Central memory CD4-positive, alpha-beta T cell (primary cell): Measurements from ENCODE around the gene HLA-DRB5.
"Not testable (repeated sequence)": the region's sequence is repeated elsewhere in the genome, so short reads cannot be mapped to it uniquely, and the experiment has no call there.

Experiments used
- DNase-seq: peaks from one replicate; pipeline ENCODE4 v3.0.0; 2022
- total RNA-seq, 3 experiments: gene quantifications; one replicate each; lab custom pipeline; 2026; lab: John Stamatoyannopoulos, UW

HLA-DRB5 gene
- total RNA-seq: 0.22 to 1.7 (median 0.25) reads per million in 3 experiments

- no peak for DNase-seq
These were observed at the start of gene HLA-DRB5 for GRCh38 chr6:32529697-32530430. TSS of gene HLA-DRB5 (minus strand) at chr6:32530287. CDS start at chr6:32530224, 63 bp downstream.

- no peak for DNase-seq
These were observed 48.9 kb upstream of the HLA-DRB5 start for GRCh38 chr6:32578962-32579361.

DNA sequence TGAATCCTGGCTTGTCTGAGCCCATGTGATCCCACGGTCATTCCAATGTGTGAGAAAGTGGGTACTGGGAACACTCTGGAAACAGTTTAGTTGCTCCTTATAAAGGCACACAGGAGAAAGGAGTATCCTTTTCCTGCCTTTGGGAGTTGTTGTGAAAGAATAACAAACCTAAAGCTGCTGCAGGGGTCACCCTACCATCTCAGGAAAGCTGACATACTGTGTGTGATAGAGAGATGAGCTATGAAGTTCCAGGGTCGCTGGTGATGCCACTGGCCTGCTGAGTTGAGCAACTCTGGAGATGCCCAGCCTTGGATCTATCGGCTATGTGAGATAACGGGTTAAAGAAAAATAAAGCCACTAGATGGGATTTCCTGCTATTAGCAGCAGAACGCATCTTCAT is 47.4 kb upstream of the HLA-DRB5 start:
- DNase-seq: not testable (repeated sequence)

- DNase-seq: no peak
These were observed 46.2 kb upstream of the HLA-DRB5 start for GRCh38 chr6:32576250-32576649.

DNA sequence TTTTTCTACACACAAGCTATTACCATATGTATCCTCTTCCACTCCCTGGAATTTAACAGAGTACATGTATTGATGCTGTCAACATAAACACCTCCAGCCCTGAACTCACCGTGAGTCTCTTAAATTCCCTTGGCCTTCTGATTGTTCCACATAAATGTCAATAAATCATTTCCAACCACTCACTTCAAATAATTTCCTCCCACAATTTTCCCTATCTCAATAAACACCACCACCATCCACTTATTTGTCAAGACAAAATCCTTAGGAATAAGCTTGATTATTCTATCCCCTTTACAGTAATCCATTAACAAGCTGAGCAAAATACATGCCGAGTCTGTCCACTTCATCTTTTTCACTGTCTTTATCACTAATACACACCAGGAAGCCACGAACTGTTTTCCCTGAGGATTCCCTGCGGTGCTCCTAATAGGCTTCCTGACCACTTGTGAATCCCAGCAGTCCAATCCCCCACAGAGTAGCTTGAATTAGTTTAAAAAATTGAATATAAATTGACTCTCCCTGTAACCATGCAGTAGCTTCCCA is 40.3 kb upstream of the HLA-DRB5 start:
- no peak for DNase-seq

DNA sequence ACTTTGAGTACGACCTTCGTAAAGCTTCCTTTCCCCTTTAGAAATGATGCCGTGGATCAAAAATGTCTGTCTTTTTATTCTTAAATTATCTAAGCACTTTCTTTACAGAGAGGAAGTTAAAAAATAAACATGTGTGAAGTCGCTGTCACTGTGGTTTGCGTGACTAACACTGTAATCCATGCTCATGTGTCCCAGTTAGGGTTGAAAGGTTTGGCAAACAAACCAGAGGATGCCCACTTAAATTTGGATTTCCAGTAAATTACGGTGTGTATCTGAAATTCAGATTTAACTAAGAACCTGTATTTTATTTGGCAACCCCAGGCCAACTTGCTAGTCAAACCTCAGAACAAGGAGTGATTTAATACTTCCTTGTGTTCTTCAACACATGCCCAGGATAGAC is 38.5 kb upstream of the HLA-DRB5 start:
- no peak for DNase-seq

DNA sequence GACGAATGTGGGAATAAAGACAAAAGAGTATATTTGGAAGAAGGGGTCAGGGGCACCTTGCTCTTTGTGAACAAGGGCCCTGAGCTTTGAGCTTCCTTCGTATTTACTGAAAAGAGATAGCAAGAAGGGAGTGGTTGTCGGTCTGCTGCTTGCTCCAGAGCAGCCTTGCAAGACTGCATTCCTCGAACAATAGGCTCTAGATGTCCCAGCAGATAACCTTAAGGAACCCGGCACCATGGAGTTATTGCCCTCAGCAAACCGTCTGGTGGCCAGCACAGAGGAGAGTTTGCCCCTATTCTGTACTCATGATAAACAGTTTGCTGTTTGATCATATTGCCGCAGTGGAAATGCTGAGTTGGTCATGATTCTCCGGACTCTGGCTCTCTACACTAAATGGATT is 36.9 kb upstream of the HLA-DRB5 start:
- DNase-seq: no peak

- DNase-seq: no peak
These were observed 35.4 kb upstream of the HLA-DRB5 start for GRCh38 chr6:32565511-32565910.

DNA sequence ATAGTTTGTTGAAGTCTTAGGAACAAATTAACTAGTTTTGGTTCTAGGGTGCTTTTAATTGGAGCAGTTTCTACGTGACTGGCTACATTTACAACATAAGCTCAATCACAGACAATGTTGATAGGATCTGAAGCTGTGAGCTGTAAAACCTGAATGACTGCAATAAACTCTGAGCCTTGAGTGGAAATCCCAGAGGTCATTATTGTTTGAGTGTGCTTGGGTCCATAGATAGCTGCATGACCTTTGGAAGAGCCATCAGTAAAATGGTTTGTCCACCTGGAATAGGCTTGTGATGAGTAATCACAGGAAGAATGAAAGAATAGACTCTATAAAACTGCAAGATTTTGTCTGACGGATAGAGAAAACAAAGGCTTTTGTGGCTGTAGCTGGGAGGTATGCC is 32.9 kb upstream of the HLA-DRB5 start:
- DNase-seq: no peak

- DNase-seq: no peak
These were observed 29.7 kb upstream of the HLA-DRB5 start for GRCh38 chr6:32559747-32560146.

- DNase-seq: no peak
These were observed 28.5 kb upstream of the HLA-DRB5 start for GRCh38 chr6:32558426-32559057.

- DNase-seq: no peak
These were observed 24.3 kb upstream of the HLA-DRB5 start for GRCh38 chr6:32554116-32554965.

DNA sequence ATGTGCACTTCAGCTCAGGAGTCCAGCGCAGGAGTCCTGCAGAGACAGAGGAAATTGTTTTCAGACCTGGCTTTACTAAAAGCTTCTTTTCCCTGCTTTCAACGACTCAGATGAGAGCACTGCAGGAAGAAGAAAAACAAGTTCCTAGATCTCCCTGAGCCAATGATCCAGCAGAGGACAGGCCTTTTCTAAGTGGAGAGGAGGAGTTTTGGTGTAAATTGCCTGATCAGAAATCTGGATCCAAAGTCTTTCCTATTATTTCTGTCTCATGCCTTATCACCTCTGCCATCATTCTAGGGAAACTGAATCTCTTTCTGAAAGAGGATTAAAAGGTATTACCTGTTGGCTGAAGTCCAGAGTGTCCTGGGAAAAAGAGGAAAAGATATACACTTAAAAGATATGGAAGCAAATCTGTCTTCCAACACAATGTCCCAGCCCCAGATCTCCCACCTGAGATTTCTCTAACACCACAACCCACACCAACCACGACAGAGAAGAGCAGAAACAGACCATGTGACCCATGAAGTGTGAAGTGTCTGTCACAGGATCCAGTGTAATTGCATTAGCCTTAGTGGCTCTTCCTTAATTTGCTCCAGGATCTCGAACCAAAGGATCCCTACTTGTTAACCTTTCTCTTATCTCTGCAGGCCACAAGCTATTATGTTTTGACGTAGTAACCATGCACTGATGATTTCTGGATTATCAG is 23.1 kb upstream of the HLA-DRB5 start:
- no peak for DNase-seq

DNA sequence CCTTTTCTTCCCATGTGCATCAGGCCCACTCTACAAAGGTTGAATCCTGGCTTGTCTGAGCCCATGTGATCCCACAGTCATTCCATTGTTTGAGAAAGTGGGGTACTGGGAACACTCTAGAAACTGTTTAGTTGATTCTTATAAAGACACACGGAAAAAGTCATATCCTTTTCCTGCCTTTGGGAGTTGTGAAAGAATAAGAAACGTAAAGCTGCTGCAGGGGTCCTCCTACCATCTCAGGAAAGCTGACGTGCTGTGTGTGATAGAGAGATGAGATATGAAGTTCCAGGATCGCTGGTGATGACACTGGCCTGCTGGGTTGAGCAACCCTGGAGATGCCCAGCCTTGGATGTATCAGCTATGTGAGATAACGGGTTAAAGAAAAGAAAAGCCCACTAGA is 21.3 kb upstream of the HLA-DRB5 start:
- no peak for DNase-seq

GRCh38 chr6:32539839-32540238 is 9.8 kb upstream of the HLA-DRB5 start:
- no peak for DNase-seq

- not testable (repeated sequence) for DNase-seq
These were observed 325 bp upstream of the HLA-DRB5 start for GRCh38 chr6:32530431-32530793.

GRCh38 chr6:32522302-32523047 is 7.6 kb downstream of the HLA-DRB5 start:
- no peak for DNase-seq

DNA sequence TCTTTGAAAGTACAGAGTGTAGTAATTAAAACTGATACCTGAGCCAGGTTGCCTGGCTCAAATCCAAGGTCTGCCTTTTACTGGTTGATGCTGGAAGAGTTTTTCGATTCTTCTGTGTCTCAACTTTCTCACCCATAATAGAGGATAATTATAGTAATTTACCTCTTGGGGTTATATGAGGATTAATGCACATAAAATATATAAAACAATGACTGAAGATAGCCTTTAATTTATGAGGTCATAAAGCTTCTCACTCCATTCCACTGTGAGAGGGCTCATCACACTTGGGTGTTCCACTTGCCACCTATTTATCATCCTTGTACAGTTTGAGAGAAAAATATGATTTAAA is 10.2 kb downstream of the HLA-DRB5 start:
- DNase-seq: no peak

DNA sequence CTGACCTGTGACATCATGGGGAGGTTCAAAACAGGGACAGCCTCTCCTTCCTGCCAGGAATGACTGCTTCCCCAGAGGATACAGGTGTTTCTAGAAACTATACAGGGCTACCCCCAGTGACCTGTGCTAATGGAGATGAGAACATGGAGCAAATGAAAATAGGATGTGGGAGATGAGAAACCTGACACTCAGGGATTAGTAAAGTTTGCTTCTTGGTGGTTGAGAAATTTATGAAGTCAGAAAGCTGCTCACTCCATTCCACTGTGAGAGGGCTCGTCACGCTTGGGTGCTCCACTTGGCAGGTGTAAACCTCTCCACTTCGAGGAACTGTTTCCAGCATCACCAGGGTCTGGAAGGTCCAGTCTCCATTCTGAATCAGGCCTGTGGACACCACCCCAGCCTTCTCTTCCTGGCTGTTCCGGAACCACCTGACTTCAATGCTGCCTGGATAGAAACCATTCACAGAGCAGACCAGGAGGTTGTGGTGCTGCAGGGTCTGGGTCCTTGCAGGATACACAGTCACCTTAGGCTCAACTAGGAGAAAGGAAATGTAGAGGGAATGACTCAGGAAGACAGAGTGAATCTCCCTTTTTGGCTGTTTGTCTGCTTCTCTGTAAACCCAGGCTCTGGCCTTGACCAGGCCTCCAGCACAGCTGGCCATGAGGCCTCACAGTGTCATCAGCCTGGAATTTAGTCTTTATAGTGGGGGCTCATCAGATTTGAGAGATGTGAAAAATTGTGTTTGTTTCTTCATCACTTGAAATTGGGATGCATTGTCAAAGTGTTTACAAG is 10.8 kb downstream of the HLA-DRB5 start:
- no peak for DNase-seq

- no peak for DNase-seq
These were observed 12.2 kb downstream of the HLA-DRB5 start for GRCh38 chr6:32517654-32518445.
